ENCODE results near the gene ABCC8. TPM values are rescaled to one million over a fixed set of nuclear protein-coding genes. Genes with fewer than 3 reads are reported as not detected.
A peak's percentile ranks its signal among the peaks of the same experiment; 100 is the strongest.

The ABCC8 gene
- polyA plus RNA-seq, 2 of the 4 experiments (the other 2 are of a cell fraction) = 1.1 to 2.0 TPM

GRCh38 chr11:17512101-17512500, 35.5 kb upstream of the ABCC8 start:
- Histone ChIP-seq H3K4me3 (no peak overlapping the region), H3K4me1 (peaks cover 7% of the 10 kb centered on the region; the same call in 2 of the 3 replicates), H3K27ac (no peak overlapping the region), H3K4me2 (no peak overlapping the region), H3K9me3 (no peaks in the 10 kb centered on the region)
- CTCF ChIA-PET = interaction anchor here (1.1 to 45.8 kb wide), 5 partner anchors 8 to 127 kb away, joined by 3 to 1119 read pairs (median 54); partner anchors contain the start of gene KCNJ11
- TF ChIP-seq ZFP36 (IDR thresholded peaks at IDR 0.05; ENCODE audit: borderline replicate concordance, partially characterized antibody) (peak; percentile 22), KDM1A (IDR thresholded peaks at IDR 0.05; ENCODE audit: low read depth) (0 out of 2 replicates have a peak, but pooled peaks have one; percentile 33), ZSCAN20 (CRISPR knock-in tag; IDR thresholded peaks at IDR 0.05) (no peak)
- 56% methylated on average over 2 of the region's 2 CpGs for WGBS (ENCODE audit: missing lambda C conversion rate)
- ATAC-seq (no peak), DNase-seq (ENCODE audit: low read depth in 1 of 2, low spot score in 1 of 2) (no peak), FAIRE-seq (no peak)
- POLR2A ChIA-PET = no interaction called here

DNA sequence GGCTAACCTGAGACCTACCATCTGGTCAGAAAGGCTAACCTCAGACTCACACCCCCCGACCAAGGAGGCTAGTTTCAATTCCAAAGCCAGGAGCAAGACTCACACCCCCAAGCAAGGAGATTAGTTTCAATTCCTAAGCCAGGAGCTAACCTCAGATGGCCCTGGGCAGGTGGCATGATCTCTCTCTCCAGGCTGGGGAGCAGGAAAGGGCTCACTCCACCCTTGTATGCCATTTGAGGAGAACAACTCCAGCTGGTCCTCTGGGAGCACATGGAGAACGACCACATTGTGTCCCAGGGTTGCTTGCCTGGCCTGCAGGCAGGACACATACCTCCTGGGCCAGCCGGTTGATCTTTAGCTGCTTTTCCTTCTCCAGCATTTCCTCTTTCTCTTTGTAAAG, 34.9 kb upstream of the ABCC8 start:
- H3K4me1 ChIP-seq = peaks cover 7% of the 10 kb centered on the region; the same call in 2 of the 3 replicates
- TF ChIP-seq CEBPB (IDR thresholded peaks at IDR 0.05) = no peak
- no peak for TF ChIP-seq ELK1 (IDR thresholded peaks at IDR 0.05; ENCODE audit: low read depth, low read length)
- TF ChIP-seq ZSCAN20 (CRISPR knock-in tag; IDR thresholded peaks at IDR 0.05) = no peak
- FAIRE-seq (no peak), ATAC-seq (no peak), DNase-seq (ENCODE audit: low read depth in 1 of 2, low spot score in 1 of 2) (no peak)
- H3K4me3 ChIP-seq = no peak overlapping the region
- ChIA-PET CTCF (interaction anchor here (1.1 to 45.8 kb wide), 5 partner anchors 7 to 127 kb away, joined by 3 to 1119 read pairs (median 54); partner anchors contain the start of gene KCNJ11), POLR2A (no interaction called here)
- H3K9me3 ChIP-seq = no peaks in the 10 kb centered on the region
- WGBS (ENCODE audit: missing lambda C conversion rate) = 34% methylated on average over 3 of the region's 3 CpGs
- no peak overlapping the region for H3K4me2 ChIP-seq
- no peak overlapping the region for H3K27ac ChIP-seq

- FAIRE-seq (no peak), DNase-seq (ENCODE audit: low read depth in 1 of 2, low spot score in 1 of 2) (no peak), ATAC-seq (no peak)
- TF ChIP-seq HDAC2 (IDR thresholded peaks at IDR 0.05) (no peak), E2F6 (IDR thresholded peaks at IDR 0.05; ENCODE audit: borderline replicate concordance, low read depth) (no peak)
- no peaks in the 10 kb centered on the region for H3K9me3 ChIP-seq
- peaks cover 7% of the 10 kb centered on the region; the same call in 2 of the 3 replicates for H3K4me1 ChIP-seq
- CTCF ChIA-PET = interaction anchor here (1.8 to 45.8 kb wide), 3 partner anchors 10 to 126 kb away, joined by 4 to 1119 read pairs (median 281); partner anchors contain the start of gene KCNJ11
- H3K4me3 ChIP-seq = no peak overlapping the region
- H3K27ac ChIP-seq = no peak overlapping the region
- POLR2A ChIA-PET = no interaction called here
- no peak overlapping the region for H3K4me2 ChIP-seq
- 68% methylated on average over 4 of the region's 4 CpGs for WGBS (ENCODE audit: missing lambda C conversion rate)
Observed at GRCh38 chr11:17510507-17511206, 34.0 kb upstream of the ABCC8 start.

DNA sequence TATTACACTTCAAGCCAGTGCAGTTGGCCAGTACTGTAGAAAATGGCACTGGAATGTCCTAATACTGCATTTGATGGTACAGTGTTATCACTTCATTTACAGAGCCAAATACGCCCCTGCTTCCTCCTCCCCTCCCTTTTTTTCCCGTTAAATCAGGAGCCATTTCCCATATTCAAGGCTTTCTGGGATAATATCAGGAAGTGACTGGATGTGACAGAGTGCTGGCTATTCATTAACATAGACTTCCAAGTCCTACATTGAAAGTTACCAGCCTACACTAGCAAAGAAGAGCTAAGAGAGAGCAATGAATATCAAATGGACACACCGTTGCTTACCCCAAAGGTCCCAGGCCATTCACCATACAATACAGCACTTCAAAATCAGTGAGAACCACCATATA, 32.1 kb upstream of the ABCC8 start:
- no peak for DNase-seq (ENCODE audit: low read depth in 1 of 2, low spot score in 1 of 2)
- no peaks in the 10 kb centered on the region for H3K9me3 ChIP-seq
- H3K4me1 ChIP-seq = peaks cover 7% of the 10 kb centered on the region; the same call in 2 of the 3 replicates
- 0 out of 3 replicates have a peak overlapping the region, but pooled peaks have one; percentile 5 for H3K4me2 ChIP-seq
- H3K27ac ChIP-seq = no peak overlapping the region
- no peak for ATAC-seq
- ChIA-PET CTCF (interaction anchor here (1.4 to 45.8 kb wide), 5 partner anchors 12 to 278 kb away, joined by 3 to 1119 read pairs (median 84); partner anchors contain the start of gene KCNJ11), POLR2A (no interaction called here)
- WGBS (ENCODE audit: missing lambda C conversion rate) = 23% methylated on average over 3 of the region's 3 CpGs
- FAIRE-seq = no peak
- no peak overlapping the region for H3K4me3 ChIP-seq
- TF ChIP-seq NPAS2 (CRISPR knock-in tag; IDR thresholded peaks at IDR 0.05; ENCODE audit: borderline replicate concordance) (no peak), HOXB13 (CRISPR knock-in tag; IDR thresholded peaks at IDR 0.05; ENCODE audit: low read depth) (no peak), TFCP2L1 (CRISPR knock-in tag; IDR thresholded peaks at IDR 0.05) (no peak), FOXS1 (CRISPR knock-in tag; IDR thresholded peaks at IDR 0.05) (no peak), EHMT2 (IDR thresholded peaks at IDR 0.05; ENCODE audit: low read depth) (no peak), RARB (CRISPR knock-in tag; IDR thresholded peaks at IDR 0.05) (no peak), ZSCAN20 (CRISPR knock-in tag; IDR thresholded peaks at IDR 0.05) (no peak), HDAC2 (IDR thresholded peaks at IDR 0.05) (no peak), NFE2L2 (conservative IDR thresholded peaks at IDR 0.05; ENCODE audit: low read length) (no peak), CHD2 (IDR thresholded peaks at IDR 0.05; ENCODE audit: low read length, partially characterized antibody) (no peak), EHF (CRISPR knock-in tag; IDR thresholded peaks at IDR 0.05) (no peak), POLR2A (IDR thresholded peaks at IDR 0.05; ENCODE audit: low read length) (no peak), ATOH8 (CRISPR knock-in tag; IDR thresholded peaks at IDR 0.05; ENCODE audit: low read depth) (no peak)
- TF ChIP-seq, protein P1, sequence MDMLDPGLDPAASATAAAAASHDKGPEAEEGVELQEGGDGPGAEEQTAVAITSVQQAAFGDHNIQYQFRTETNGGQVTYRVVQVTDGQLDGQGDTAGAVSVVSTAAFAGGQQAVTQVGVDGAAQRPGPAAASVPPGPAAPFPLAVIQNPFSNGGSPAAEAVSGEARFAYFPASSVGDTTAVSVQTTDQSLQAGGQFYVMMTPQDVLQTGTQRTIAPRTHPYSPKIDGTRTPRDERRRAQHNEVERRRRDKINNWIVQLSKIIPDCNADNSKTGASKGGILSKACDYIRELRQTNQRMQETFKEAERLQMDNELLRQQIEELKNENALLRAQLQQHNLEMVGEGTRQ (IDR thresholded peaks at IDR 0.05) = no peak
- TF ChIP-seq, protein P2, sequence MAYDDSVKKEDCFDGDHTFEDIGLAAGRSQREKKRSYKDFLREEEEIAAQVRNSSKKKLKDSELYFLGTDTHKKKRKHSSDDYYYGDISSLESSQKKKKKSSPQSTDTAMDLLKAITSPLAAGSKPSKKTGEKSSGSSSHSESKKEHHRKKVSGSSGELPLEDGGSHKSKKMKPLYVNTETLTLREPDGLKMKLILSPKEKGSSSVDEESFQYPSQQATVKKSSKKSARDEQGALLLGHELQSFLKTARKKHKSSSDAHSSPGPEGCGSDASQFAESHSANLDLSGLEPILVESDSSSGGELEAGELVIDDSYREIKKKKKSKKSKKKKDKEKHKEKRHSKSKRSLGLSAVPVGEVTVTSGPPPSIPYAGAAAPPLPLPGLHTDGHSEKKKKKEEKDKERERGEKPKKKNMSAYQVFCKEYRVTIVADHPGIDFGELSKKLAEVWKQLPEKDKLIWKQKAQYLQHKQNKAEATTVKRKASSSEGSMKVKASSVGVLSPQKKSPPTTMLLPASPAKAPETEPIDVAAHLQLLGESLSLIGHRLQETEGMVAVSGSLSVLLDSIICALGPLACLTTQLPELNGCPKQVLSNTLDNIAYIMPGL (CRISPR knock-in tag; IDR thresholded peaks at IDR 0.05; ENCODE audit: borderline replicate concordance) = no peak

All from A549 (cell line).